ENCODE measurements around the gene ATP2B3.

Gene ATP2B3

DNA sequence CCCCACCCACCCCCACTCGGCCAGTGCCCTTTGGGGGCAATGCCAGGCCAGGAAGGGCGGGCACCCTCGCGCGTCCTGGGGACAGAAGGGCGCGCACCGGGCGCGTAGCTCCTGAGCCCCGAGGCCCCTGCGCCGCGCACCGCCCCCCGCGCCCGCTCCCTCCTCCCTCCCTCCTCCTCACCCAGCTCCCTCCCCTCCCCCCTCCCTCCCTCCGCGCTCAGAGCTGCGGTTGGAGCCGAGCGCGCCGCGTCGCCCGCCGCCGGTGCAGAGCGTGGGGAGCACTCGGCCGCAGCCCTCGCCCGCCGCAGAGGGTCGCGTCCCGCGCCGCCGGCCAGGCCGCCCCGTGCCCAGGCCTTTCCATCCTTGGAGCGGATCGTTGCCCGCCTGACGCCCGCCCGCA, at the start of gene ATP2B3:
Gene ATP2B3 (plus strand): TSS at position 220 of the 400 bp plus-strand sequence. CDS start 18,606 bp downstream, outside the sequence.
- DNase-seq (ENCODE audit: low read depth): no peak

DNA sequence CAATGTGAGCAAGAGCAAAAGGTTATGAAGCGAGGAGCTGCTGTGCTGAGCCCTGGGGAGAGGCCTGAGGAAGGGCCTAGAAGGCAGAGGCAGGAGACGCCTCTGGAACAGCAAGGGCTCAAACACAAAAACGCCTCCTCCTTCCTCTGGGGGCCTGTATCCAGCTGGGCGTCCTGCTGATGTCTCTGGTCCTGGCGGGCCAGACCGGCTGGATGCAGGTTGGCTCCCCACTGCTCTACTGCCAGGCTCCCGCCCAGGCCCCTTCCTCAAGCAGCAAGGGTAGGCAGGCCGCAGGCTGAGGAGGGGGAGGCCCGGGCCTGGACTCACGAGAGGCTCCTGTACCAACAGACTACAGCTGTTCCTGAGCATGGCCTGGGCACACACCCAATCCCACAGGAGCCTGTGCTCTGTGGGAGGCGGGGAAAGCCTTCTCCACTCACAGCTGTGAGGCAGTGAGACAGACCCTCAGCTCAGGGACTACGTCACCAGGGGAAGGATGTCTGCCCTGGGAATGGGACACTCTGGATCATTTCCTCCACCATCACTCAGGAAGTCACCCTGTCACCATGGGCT, 49.3 kb upstream of the ATP2B3 start:
- no peak for DNase-seq (ENCODE audit: low read depth)

DNA sequence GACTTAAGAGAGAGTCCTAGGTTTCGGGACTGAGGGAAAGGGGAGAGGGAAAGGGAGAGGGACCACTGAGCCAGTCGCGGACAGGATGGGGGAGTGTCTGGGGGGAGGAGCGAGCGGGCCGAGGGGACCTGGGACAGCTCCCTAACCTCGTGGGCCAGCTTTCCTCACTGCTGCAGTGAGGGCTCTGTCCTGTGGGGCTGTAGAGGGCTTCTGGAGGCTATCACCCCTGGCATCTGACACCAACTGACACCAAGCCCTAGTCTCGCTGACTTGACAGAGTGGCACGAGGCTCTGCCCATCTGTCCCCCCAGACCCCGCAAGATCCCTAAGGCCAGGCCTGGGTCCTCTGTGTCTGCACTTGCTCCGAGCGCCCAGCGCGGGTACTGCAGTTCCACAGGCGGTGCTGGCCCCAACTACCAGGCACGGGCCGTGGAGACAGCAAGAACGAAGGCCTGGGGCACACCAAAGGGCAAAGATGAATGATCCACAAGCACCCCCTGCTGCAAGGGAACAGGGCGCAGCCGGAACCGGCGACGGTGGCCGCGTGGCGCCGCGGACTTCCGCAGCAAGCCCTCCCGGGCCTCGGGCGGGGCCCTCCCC, 47.5 kb upstream of the ATP2B3 start:
- DNase-seq (ENCODE audit: low read depth): peak; percentile 31

DNA sequence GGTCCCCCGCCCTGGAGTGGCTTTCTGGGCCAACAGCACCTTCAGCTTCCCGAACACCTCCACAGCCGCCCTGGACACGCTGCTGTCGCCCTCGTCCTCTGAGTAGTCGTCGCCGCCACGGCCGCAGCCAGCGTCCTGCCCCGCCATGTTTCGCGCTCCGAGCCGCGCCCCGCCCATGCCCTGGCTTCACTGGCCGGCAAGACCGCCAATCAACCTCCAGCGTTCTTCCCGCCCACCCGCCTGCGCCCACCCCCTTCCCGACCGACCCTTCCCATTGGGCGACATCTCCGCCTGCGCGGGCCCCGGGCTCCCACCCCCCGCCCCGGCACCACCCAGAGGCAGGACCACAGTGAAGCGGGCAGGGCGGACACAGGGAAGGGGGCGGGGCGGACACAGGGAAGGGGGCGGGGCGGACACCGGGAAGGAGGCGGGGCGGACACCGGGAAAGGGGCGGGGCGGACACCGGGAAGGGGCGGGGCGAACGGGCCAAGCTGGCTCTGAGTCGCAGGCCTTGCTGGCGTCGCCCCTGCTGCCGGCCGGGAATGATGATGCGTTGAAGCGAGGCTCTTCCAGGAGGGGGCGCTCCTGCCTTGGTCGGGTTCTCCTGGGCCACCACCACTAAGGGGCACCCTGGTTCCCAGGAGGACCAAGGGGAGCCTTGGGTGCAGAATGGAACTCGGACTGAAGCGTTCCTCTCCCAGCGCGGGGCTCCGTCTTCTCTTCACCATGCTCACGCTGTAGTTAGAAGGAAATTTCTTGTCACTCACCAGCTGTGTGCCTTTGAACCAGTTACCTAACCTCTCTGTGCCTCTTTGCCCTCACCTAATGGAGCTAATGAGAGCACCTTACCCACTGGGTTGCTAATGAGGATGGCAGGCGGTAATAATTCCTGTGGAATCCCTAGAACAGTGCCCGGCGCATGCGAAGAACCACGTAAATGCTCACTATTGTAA, 46.8 kb upstream of the ATP2B3 start, which contains the start of gene HAUS7:
Gene HAUS7 (minus strand): TSS at position 166 of the 953 bp plus-strand sequence. CDS start 19 bp downstream, at position 147.
- DNase-seq (ENCODE audit: low read depth): peak; percentile 89

DNA sequence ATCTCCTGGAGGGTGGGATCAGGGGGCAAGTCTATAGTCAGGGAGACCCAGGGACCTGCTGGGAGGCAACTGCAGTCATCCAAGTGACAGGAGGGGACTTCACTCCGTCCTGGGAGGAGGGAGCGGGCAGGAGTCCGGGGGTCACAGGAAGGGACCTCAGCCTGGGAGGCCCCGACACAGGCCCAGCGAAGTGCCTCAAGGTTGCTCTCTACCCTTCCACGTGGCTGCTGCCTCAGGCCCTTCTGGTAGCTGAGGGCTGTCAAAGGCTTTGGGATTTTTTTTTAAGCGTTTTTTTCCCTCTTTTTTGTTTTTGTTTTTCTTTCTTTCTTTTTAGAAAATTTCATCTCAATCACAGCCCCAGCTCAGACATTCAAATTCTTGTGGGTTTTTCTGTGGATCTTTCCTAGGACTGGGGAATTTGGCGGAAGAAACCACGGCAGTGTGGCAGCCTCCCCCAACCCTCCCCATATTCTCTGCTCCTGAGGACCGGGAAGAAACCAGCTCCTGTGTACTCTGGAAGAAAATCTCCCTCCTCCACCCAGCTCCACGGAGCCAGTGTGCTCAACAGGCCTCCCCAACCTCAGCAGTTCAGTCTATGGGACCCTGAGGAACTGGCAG, 45.7 kb upstream of the ATP2B3 start:
- DNase-seq (ENCODE audit: low read depth): no peak

DNA sequence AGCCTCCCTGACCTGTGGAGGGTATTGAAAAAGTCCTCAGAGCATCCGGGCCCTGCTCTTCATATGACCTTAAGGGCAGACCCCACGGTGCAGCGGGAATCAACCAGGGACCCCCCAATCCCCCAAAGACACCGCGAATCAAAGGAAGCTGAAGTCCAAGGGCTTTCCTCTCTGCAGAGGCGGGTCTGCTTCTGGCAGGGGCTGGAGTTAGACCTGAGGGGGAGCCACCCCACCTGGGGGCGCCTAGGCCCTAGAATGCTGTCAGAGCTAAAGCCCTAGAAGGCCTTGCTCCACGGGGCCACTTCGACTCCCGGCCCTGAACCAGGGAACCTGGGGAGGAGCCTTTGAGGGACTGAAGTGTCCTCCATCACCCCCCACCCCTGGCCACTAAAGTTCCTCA, 44.3 kb upstream of the ATP2B3 start:
- no peak for DNase-seq (ENCODE audit: low read depth)

DNA sequence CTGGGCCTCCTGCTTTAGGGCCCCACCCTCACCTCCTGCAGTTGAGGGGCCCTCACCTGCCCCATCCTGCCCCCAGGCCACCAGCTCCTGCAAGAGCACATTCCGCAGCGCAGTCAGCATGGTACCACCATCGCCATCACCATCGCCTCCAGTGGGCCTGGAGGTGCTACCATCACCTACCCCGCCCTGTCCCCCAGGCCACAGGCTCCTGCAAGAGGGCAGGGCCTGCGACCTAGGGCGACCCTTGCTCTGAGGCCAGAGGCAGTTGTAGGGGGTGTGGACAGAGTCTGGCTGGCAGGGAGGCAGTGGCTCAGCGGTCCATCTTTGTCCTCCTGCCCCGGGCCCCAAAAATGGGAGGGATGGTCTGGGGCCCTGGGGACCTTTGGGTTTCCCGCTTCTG, 43.2 kb upstream of the ATP2B3 start:
- DNase-seq (ENCODE audit: low read depth): no peak

DNA sequence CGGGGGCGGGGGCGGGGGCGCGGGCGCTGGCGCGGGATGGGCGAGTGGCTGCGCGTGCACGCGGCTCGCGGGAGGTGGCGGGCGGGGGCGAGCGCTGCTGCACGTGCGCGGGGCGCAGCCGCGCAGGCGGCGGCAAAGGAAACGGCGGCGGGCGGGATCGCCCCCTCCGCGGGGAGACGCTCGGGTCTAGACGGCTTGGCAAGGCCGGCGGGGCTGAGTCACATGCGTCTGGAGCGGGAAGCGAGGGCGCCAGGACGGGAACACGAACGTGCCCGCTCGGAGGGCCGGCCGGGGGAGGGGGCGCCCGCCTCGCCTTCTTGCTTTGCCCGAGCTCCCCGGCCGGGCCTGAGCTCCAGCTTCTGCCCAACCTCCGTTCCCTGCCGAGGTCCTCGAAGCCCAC, 42.7 kb upstream of the ATP2B3 start:
- peak; percentile 45 for DNase-seq (ENCODE audit: low read depth)

DNA sequence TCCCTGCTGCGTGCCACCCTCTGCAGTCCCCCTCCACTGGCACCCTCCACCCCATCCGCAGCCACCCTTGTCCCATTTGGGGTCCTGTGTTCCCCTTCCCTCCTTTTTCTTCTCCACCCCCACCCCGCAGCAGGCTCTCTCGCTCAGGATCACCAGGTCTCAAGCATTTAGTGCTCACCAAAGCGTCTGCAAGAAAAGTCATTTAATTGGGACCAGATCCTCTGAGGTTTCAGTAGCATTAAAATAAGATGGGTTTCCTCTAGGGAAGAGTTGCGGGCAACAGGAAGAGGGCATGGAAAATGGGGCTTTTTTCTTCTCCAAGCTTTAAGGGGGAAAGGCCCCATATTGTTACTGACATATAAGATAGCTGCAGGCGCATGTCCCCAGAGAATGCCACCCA, 42.2 kb upstream of the ATP2B3 start:
- DNase-seq (ENCODE audit: low read depth): no peak

DNA sequence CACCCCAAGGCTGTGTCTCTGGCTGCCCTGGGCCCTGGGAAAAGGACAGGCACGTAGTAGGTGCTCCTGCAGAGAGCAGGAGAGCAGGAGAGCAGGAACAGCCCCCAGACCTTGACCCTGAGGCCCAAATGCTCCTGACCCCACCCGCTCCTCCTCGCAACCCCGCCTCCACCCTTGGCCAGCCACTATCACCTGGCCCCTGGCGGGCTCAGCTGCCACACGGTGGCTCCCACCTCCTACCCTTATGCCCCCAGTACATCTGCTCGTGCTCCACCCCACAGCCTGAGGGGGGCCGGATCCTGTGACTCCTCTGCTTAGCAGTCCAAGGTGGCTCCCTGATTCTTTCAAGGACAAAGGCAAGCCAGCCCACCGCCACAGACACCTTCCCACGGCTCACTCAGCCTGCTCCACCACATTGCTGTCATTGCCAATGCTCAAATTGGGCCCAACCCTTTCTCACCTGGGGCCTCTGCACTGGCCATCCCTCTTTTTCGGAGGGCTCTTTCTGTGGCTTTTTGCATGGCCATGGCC, 41.6 kb upstream of the ATP2B3 start:
- no peak for DNase-seq (ENCODE audit: low read depth)

DNA sequence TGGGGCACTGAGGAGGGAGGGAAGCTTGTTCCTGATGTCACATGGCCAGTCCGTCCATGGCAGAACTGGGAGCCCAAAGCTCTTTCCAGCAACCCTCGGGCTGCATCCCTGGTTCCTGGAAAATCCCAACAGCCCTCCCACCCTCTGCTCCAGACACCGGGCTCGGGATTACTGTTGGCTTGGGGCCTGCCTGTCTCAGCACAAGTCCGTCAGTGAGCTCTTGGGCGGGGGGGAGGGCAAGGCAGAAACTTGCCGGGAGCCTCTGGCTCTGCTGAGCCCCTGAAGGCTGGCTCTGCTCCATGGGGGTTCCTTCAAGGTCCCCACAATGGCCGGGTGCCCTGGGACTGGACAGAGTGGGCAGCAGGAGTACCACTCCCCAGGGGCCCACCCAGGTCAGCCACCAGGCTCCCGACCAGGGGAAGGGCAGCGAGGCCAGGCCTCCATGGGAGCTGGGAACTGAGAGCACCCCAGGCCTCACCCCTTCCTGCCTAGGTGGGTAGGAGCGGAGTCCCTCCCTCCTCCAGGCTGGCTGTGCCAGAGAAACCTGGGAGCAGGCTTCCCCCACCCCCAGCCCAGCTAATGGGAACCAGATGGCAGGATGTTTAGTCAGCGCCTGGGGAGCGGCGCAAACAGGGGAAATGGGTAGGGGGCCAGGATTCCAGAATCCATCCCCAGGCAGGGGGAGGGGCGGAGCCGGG, 40.6 kb upstream of the ATP2B3 start:
- DNase-seq (ENCODE audit: low read depth): peak; percentile 26

DNA sequence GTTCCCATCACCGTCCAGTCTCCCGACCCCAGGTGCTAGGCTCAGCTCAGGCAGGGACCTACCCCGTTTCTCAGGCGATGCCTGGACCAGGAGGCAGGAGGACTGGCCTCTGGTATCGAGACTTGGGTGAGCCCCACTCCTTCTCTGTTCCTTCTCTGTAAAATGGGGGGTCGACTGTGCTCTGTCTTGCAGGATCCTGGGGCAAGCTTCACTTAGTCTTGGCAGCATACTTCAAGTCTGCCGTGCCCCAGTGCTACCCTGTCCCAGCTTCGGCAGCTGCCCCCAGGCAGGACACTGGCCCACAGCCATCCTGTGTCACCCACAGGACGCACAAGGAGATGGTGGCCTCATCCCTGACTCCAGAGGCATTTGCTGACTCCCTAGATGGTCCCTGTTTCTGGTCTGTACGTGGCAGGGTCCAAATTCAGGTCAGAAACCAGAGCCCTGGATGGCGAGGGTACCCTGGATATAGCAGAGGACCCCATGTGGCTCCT, 40.0 kb upstream of the ATP2B3 start:
- no peak for DNase-seq (ENCODE audit: low read depth)

DNA sequence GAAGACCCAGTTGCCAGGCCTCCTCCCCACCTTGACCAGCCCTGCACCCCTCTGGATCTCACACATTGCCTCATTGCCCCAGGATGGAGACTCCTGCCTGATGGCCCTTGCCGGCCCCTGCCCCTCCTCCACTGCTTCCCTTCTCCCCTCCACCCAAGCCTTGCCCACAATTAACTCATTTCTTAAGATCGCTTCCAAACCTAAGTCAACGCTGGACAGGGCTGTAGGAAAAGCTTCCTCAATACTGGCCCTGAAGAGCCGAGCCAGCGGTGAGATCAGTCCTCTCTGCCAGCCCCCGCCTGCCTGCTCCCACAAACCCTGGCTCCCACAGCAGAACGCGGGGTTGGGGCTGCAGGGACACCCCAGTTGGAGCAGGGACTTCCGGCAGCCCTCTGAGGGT, 39.5 kb upstream of the ATP2B3 start:
- no peak for DNase-seq (ENCODE audit: low read depth)

DNA sequence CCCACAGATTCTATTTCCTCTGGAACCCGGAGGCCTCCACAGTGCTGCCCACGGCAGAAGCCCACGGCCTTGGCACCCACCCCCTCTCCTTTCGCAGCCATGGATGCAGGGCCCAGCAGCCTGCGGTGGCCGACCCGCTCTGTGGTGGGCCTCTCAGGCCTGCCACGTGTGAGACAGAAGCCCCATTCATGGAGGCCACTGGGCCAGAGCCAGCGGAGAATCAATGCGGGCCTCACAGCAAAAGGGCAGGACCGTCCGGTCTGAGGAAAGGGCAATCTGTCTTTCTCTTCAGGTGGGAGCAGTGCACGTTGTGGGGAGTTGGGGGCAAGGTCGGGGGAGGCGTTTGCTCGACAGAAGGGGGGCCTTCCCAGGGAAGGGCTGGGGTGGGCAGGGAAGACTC, 38.7 kb upstream of the ATP2B3 start:
- no peak for DNase-seq (ENCODE audit: low read depth)

DNA sequence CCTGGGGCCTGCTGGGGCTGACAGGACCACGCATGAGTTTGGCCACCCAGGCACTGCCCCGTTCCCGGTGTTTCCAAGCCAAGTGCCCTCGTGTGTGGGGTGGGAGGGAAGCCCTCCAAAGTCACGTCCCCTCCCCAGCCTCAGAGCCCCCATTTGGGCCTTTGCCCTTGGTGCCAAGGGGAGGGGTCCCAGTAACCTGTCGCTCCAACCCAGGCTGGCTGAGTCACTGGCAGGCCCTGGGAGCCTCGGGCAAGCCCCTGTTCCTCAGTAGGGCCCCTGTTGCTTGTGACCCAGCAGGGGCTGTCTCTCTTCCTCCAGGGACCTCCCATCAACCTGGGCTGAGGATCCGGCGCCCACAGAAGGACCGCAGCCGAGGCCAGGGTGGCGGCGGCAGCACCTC, 36.4 kb upstream of the ATP2B3 start:
- DNase-seq (ENCODE audit: low read depth): no peak

DNA sequence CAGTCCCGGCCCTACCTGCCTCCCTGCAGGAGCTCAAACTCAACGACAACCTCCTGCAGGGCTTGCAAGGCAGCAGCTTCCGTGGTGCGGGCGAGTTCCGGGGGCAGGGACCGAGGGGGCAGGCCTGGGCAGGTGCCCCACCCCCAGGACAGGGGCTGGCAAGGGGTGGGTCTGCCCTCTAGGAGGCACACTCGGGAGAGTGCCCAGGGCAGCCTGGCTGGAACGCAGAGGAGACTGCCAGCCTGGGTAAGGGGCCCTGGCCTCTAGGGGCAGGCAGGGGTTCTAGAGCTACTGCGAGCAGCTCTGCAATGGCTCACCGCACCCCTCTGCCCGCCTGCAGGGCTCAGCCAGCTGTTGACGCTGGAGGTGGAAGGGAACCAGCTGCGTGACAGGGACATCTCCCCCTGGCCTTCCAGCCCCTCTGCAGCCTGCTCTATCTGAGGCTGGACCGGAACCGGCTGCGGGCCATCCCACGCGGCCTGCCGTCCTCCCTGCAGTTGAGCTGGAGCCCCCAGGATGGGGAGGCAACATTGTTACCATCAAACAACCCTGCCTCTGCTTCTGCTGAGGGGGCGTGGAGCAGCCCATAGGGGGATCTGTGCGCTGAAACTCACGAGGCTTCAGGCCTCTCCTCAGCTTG, 34.9 kb upstream of the ATP2B3 start:
- DNase-seq (ENCODE audit: low read depth): no peak

DNA sequence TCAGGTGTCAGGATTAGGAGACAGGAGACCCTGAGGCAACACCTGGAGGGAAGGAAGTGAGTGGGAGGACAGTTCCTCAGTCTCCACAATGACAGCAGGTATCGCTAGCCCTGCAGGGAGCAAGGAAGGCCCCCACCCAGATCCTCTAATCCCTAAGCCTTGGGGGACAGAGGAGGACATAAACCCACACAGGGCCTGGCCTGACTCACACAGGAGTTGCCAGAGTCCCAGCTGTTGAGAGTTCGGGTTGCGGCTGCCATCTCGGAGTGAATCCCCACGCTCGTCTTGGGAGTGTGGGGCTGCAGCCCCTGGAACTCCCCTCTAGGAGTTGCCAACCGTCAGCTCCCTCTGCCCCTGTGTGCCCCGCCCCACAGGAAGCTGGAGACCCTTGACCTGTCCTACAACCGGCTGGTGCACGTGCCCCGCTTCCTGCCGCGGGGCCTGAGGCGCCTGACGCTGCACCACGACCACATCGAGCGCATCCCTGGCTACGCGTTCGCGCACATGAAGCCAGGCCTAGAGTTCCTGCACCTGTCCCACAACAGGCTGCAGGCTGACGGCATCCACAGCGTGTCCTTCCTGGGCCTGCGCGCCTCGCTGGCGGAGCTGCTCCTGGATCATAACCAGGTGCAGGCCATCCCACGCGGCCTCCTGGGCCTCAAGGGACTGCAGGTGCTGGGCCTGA, 31.9 kb upstream of the ATP2B3 start:
- DNase-seq (ENCODE audit: low read depth): no peak

DNA sequence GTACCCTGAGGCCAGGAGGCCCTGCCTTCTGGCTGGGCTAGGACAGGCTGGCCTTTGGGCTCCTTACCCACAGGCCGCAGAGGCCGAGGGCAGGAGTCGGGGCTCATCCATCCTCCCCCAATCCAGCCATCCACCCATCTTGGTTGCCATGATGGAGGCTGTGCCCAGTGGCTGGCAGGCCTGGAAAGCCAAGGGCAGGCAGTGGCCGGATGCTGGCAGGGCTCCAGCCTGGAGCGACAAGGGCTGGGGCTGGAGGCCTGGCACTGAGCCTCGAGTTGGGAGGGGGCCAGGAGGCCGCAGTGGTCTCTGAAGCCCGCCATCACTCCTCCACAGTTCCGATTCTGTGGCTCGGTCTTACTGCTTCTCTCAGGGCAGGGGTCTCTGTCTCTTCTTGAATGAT, 31.3 kb upstream of the ATP2B3 start:
- DNase-seq (ENCODE audit: low read depth): no peak

DNA sequence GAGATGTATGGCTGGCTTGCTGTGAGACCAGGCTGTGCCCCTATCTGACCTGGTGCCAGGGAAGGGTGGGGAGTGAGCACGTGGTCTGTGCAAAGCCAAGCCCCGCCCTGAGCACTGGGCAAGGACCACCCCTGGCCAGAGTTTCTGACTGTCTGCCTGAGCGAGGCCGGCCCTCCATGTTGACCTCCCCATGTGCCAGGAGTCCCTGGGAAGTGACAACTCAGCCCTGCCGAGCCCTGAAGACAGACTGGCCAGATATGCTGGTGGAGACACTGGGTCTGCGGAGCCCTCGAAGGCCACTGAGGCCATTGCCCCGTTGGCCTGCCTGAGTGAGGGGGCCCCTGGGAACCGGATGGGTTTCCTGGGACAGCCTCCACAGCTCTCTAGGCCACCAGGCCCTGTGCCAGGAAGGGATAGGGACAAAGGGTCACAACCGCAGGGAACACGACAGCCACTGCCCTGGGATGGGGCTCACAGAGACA, 29.8 kb upstream of the ATP2B3 start:
- DNase-seq (ENCODE audit: low read depth): no peak

DNA sequence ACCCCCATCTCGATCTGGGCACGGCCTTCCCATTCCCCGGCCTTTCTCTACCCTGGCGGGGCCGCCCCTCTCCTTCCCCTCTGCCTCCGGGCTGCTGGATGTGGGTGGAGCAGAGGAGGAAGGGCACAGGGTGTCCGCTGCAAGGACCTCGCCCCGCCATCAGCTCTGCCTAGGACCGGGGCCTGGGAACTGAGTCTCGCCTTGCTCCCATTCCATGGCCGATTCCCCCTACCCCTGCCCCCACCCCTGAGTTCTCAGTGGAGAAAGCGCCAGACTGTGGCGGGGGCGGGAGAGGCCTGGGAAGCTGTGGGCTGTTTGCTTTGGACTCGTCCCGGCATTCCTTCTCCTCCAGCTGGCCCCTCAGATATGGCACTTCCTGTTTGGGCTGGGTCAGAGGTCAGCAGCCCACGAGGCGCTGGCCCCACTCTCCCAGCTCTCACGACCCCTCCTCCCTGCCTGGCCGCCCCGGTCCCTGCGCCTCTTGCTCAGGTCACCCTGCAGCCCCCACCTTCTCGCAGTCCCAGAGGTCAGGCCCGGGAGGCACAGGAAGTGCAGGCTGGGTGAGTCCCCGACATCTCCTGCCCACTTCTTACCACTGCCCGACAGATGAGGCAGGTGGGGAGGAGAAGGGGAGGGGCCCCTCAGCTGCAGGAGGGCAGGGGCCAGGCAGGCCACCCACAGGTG, 29.1 kb upstream of the ATP2B3 start:
- DNase-seq (ENCODE audit: low read depth): peak; percentile 19

Measured in iris pigment epithelial cell (primary cell).